ENCODE results near the gene TNS3. TPM values are rescaled to one million over a fixed set of nuclear protein-coding genes. Genes with fewer than 3 reads are reported as not detected.

The TNS3 gene
- polyA plus RNA-seq, 1 donor: 66.7 TPM

DNA sequence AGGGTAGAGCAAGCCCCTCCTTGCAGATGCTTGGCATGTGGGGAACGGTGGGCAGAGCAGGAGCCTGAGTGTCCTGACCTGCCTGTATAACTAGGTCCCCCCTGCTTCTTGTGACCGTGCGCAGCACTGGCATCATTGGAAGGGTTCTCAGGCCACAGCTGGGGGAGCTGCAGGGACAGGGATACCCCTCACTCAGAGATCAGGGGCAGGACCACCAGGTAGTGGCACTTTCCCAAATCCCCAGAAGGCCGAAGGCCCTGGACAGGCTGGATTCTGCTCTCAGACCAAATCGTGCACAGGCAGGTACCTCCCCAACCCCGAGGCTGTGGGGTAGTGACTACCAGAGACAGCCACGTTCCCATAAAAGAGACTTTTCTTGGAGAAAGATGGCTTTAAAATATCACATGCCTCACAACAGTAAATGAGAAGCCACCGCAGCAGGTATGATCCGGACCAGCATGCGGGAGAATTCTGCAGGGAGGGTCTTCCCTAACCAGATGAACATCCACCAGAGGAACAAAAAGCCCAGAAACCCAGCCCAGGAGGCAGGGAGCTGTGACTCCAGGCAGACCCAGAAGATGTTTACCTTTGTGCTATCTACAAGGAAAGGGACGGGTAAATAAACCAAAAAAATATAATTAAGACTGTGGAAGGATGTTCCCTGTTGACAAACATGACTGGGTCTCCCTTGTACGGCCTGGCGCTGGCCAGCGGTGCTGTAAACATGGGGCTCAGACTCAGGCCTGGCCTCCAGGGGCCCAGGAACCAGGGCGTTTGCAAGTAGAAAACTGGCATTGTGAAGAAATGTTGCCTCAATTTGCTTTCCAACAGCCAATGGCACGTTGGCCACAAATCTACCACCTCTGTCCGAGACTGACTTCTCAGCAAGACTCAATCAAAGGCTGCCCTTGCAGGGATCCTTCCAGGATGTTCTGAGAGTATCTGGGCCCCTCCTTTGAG, 180.0 kb downstream of the TNS3 start:
- peaks cover 82% of the 10 kb centered on the region for H3K36me3 ChIP-seq (ENCODE audit: control insufficient read depth, insufficient read depth, low read length)
- DNase-seq: no peak
- H3K9me3 ChIP-seq (ENCODE audit: control insufficient read depth, low read depth, low read length): no peaks in the 10 kb centered on the region
- H3K4me3 ChIP-seq (ENCODE audit: low read length): no peak overlapping the region
- no CpG with 5 or more reads among the region's 17 CpGs for WGBS (ENCODE audit: insufficient coverage, low lambda C conversion rate)
- peaks cover 13% of the 10 kb centered on the region for H3K4me1 ChIP-seq (ENCODE audit: control insufficient read depth, insufficient read depth, low read length)
- H3K27ac ChIP-seq (ENCODE audit: low read length): no peak overlapping the region
- H3K27me3 ChIP-seq (ENCODE audit: control insufficient read depth, insufficient read depth, low read length): no peaks in the 10 kb centered on the region

DNA sequence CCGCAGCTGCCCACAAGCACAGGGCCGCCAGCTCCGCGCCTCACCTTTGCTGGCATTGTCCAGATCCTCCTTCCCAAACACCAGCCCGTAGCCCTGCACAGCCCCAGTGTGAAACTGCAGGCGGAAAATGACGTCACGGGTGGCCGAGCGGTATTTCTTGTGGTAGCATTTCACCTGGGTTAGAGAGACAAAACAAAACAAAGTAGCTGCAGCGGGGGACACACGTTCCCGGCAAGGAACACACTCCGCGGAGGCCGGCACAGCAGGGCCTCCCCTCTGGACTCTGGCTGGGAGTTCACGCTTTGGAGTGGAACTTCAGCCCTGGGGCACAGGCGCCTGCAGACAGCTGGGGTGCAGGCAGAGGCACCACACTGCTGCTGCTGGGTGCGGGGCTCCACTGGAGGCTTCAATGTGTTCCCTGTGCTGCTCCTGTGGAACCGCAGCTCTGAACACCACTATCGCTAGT, 181.1 kb downstream of the TNS3 start:
- H3K36me3 ChIP-seq (ENCODE audit: control insufficient read depth, insufficient read depth, low read length): peaks cover 83% of the 10 kb centered on the region
- no peak overlapping the region for H3K4me3 ChIP-seq (ENCODE audit: low read length)
- no peak for DNase-seq
- WGBS (ENCODE audit: insufficient coverage, low lambda C conversion rate): 80% methylated on average over 1 of the region's 21 CpGs
- no peaks in the 10 kb centered on the region for H3K27me3 ChIP-seq (ENCODE audit: control insufficient read depth, insufficient read depth, low read length)
- no peak overlapping the region for H3K27ac ChIP-seq (ENCODE audit: low read length)
- no peaks in the 10 kb centered on the region for H3K9me3 ChIP-seq (ENCODE audit: control insufficient read depth, low read depth, low read length)
- H3K4me1 ChIP-seq (ENCODE audit: control insufficient read depth, insufficient read depth, low read length): peaks cover 2% of the 10 kb centered on the region

DNA sequence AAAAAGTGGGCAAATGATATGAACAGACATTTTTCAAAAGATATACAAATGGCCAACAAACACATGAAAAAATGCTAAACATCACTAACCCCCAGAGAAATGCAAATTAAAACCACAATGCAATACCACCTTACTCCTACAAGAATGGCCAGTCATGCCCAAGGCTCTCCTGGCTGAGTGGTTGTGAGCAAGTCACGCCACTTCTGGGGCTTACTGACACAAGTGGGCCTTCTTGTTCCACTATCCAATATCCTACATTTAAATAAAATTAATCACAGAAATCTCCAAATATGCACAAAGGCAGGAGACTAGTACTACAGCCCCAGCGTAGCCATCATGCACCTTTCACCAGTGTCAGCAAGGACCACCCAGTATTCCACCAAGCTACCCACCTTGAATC, 181.9 kb downstream of the TNS3 start:
- H3K9me3 ChIP-seq (ENCODE audit: control insufficient read depth, low read depth, low read length): no peaks in the 10 kb centered on the region
- H3K4me1 ChIP-seq (ENCODE audit: control insufficient read depth, insufficient read depth, low read length): no peaks in the 10 kb centered on the region
- no CpG with 5 or more reads among the region's 2 CpGs for WGBS (ENCODE audit: insufficient coverage, low lambda C conversion rate)
- DNase-seq: no peak
- no peak overlapping the region for H3K4me3 ChIP-seq (ENCODE audit: low read length)
- peaks cover 83% of the 10 kb centered on the region for H3K36me3 ChIP-seq (ENCODE audit: control insufficient read depth, insufficient read depth, low read length)
- no peaks in the 10 kb centered on the region for H3K27me3 ChIP-seq (ENCODE audit: control insufficient read depth, insufficient read depth, low read length)
- no peak overlapping the region for H3K27ac ChIP-seq (ENCODE audit: low read length)

DNA sequence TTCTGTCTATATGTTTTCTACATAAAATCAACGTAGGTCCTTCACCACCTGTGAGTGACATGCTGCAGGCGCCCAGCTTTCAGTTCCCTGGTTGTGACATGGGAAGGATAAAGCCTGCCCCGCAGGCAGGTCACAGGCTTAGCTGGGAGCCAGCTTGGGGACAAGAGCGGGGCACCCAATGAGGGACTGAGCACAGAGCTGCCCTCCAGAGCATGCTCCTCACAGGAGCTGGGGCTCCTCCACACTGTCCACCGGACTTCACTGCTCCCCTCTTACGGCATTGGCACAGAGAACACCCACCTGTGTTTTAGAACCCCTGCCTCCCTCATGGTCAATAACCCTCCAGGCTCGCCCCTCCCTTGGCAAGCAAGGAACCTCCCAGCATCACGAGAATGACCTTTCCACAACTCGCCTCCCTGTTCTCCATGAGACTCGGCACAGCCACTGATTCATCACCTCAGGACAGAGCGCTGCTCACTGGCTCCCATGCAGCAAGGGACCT, 187.1 kb downstream of the TNS3 start:
- no peak for DNase-seq
- Histone ChIP-seq H3K4me1 (ENCODE audit: control insufficient read depth, insufficient read depth, low read length) (no peaks in the 10 kb centered on the region), H3K9me3 (ENCODE audit: control insufficient read depth, low read depth, low read length) (no peaks in the 10 kb centered on the region), H3K27ac (ENCODE audit: low read length) (no peak overlapping the region), H3K4me3 (ENCODE audit: low read length) (no peak overlapping the region), H3K36me3 (ENCODE audit: control insufficient read depth, insufficient read depth, low read length) (peaks cover 87% of the 10 kb centered on the region), H3K27me3 (ENCODE audit: control insufficient read depth, insufficient read depth, low read length) (no peaks in the 10 kb centered on the region)
- WGBS (ENCODE audit: insufficient coverage, low lambda C conversion rate): no CpG with 5 or more reads among the region's 11 CpGs

DNA sequence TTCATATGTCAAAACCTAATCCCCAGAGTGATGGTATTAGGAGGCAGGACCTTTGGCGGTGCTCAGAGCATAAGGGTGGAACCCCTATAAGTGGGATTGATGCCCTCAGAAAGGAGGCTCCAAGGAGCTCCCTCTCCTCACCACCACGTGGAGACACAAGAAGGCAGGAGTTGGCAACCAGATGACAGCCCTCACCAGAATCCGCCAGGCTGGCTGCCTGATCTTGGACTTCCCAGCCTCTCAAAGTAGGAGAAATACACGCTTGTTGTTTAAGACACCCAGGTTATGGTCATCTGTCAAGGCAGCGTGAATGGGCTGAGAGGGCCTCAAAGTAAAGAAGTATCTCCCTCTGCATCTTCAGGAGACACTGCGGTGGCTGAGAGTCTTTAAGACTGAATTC, 187.7 kb downstream of the TNS3 start:
- no peak for DNase-seq
- no CpG with 5 or more reads among the region's 6 CpGs for WGBS (ENCODE audit: insufficient coverage, low lambda C conversion rate)
- peaks cover 88% of the 10 kb centered on the region for H3K36me3 ChIP-seq (ENCODE audit: control insufficient read depth, insufficient read depth, low read length)
- no peak overlapping the region for H3K27ac ChIP-seq (ENCODE audit: low read length)
- no peaks in the 10 kb centered on the region for H3K9me3 ChIP-seq (ENCODE audit: control insufficient read depth, low read depth, low read length)
- H3K4me1 ChIP-seq (ENCODE audit: control insufficient read depth, insufficient read depth, low read length): no peaks in the 10 kb centered on the region
- no peaks in the 10 kb centered on the region for H3K27me3 ChIP-seq (ENCODE audit: control insufficient read depth, insufficient read depth, low read length)
- no peak overlapping the region for H3K4me3 ChIP-seq (ENCODE audit: low read length)

DNA sequence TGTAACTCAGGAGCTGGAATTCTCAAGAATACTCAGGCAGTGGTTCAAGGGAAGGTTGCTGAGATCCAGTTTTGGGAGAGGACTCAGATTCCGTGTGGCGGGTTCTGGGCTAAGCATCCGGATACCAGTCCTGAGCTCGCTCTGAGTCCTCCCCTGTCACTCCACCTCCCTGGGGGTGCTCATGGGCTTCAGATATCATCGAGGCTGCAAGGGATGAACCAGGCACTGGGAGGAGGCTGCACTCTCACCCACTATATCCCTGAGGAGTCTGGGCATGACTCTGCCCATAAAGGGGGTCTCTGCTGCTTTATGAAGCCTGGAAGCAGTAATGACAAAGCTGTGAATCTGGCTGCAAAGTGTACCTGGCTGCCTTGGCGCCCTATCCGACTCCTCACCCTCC, 188.5 kb downstream of the TNS3 start:
- no peak for DNase-seq
- Histone ChIP-seq H3K27ac (ENCODE audit: low read length) (no peak overlapping the region), H3K4me1 (ENCODE audit: control insufficient read depth, insufficient read depth, low read length) (peaks cover 1% of the 10 kb centered on the region), H3K36me3 (ENCODE audit: control insufficient read depth, insufficient read depth, low read length) (peaks cover 84% of the 10 kb centered on the region), H3K27me3 (ENCODE audit: control insufficient read depth, insufficient read depth, low read length) (no peaks in the 10 kb centered on the region), H3K4me3 (ENCODE audit: low read length) (no peak overlapping the region), H3K9me3 (ENCODE audit: control insufficient read depth, low read depth, low read length) (no peaks in the 10 kb centered on the region)
- WGBS (ENCODE audit: insufficient coverage, low lambda C conversion rate): no CpG with 5 or more reads among the region's 7 CpGs

DNA sequence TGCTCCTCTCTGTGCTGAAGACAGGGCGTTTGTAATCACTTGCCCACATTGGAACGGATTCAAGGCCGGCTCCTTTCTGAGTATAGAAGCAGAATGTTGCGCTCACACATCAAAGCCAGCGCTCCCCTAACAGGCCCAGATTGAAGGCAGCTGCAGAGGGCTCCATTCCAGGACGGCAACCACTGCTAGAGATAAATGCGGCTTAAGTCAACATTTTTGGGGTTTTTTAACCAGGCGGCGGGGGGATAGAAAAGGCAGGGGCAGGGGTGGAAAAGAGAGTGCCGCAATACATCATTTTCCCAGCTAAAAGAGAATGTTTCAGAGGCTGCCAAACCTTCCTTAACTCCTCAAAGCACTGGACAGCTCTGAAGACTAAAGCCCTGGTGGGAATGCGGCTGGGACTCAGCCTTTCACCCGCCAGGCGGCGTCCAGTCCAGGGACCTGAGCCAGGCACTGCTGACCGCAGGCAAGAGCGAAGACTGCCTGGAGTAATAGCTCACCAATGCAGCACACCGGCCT, 189.6 kb downstream of the TNS3 start:
- Histone ChIP-seq H3K27me3 (ENCODE audit: control insufficient read depth, insufficient read depth, low read length) (no peaks in the 10 kb centered on the region), H3K4me1 (ENCODE audit: control insufficient read depth, insufficient read depth, low read length) (peaks cover 3% of the 10 kb centered on the region), H3K36me3 (ENCODE audit: control insufficient read depth, insufficient read depth, low read length) (peaks cover 93% of the 10 kb centered on the region), H3K4me3 (ENCODE audit: low read length) (no peak overlapping the region), H3K9me3 (ENCODE audit: control insufficient read depth, low read depth, low read length) (no peaks in the 10 kb centered on the region), H3K27ac (ENCODE audit: low read length) (no peak overlapping the region)
- no CpG with 5 or more reads among the region's 17 CpGs for WGBS (ENCODE audit: insufficient coverage, low lambda C conversion rate)
- DNase-seq: no peak

DNA sequence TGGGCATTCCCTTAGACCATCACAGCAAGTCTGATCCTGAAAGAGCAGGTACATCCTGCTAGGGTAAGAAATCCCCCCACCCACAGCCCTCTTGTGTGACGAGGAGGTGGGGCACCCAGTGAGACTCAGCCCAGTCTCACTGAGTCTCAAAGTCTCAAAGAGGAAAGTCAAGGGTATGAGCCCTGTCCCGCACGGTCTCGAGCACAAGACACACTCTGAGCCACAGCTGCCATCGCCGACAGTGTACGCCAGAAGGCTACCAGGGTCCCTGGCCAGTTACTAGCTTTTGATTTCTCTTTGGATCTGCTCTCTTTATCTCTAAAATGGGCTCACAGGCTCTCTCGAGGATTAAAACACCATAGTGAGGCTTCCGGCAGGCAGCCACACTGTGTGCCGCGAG, 190.2 kb downstream of the TNS3 start:
- DNase-seq: no peak
- H3K27ac ChIP-seq (ENCODE audit: low read length): no peak overlapping the region
- peaks cover 3% of the 10 kb centered on the region for H3K4me1 ChIP-seq (ENCODE audit: control insufficient read depth, insufficient read depth, low read length)
- H3K9me3 ChIP-seq (ENCODE audit: control insufficient read depth, low read depth, low read length): no peaks in the 10 kb centered on the region
- no CpG with 5 or more reads among the region's 11 CpGs for WGBS (ENCODE audit: insufficient coverage, low lambda C conversion rate)
- no peaks in the 10 kb centered on the region for H3K27me3 ChIP-seq (ENCODE audit: control insufficient read depth, insufficient read depth, low read length)
- no peak overlapping the region for H3K4me3 ChIP-seq (ENCODE audit: low read length)
- peaks cover 93% of the 10 kb centered on the region for H3K36me3 ChIP-seq (ENCODE audit: control insufficient read depth, insufficient read depth, low read length)

DNA sequence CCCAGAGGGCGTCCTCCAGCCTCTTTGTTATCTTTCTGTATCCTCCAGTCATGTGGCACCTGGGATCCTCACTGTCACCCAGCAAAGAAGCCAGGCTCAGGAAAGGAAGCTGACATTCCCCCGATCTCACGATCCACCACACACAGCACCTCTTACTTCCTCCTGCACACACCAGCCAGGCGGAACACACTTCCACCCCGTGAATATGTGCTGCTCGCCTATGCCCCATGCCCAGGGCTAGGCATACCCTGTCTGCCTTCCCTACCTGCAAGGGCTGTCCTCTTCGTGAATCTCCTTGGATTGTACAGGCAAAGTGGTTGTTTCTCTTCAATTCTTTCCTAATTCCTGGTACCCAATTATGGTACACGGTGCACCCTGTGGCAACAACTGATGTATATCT, 191.0 kb downstream of the TNS3 start:
- H3K9me3 ChIP-seq (ENCODE audit: control insufficient read depth, low read depth, low read length): no peaks in the 10 kb centered on the region
- DNase-seq: no peak
- peaks cover 11% of the 10 kb centered on the region for H3K4me1 ChIP-seq (ENCODE audit: control insufficient read depth, insufficient read depth, low read length)
- no peaks in the 10 kb centered on the region for H3K27me3 ChIP-seq (ENCODE audit: control insufficient read depth, insufficient read depth, low read length)
- H3K36me3 ChIP-seq (ENCODE audit: control insufficient read depth, insufficient read depth, low read length): peaks cover 91% of the 10 kb centered on the region
- H3K4me3 ChIP-seq (ENCODE audit: low read length): no peak overlapping the region
- 100% methylated on average over 2 of the region's 8 CpGs for WGBS (ENCODE audit: insufficient coverage, low lambda C conversion rate)
- no peak overlapping the region for H3K27ac ChIP-seq (ENCODE audit: low read length)

DNA sequence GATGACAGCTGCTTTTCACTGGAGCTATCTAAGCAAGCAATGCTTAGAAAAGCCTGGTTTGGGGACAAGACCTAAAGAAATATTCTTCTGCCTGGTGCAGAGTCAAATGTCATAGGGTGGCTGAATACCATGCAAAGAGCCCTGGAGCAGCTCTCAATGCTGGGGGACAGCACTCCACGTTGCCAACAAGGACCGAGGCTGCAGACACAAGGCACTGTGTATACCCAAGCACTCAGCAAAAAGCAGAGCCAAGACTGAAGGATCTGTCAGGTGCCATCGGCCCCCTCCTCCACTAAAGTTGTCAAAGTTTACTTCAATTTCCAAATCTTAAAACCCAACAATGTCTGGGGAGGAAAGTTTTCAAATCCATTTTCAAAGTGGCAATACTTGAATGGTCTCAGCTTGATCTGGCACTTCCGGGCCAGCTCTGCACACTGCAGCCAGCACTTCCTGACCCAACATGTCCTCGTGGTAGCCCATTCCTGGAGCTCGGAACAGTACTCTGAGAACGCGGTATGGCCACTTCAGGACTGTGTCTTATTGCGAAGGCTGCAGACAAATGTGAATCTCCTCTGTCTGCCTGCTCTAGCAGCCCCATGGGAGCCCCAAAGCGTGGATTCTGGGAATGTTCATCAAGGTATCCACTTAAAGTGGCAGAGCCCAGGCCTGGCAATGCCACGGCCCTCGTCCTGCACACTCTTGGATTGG, 191.8 kb downstream of the TNS3 start:
- Histone ChIP-seq H3K9me3 (ENCODE audit: control insufficient read depth, low read depth, low read length) (no peaks in the 10 kb centered on the region), H3K27ac (ENCODE audit: low read length) (no peak overlapping the region), H3K36me3 (ENCODE audit: control insufficient read depth, insufficient read depth, low read length) (peaks cover 83% of the 10 kb centered on the region), H3K27me3 (ENCODE audit: control insufficient read depth, insufficient read depth, low read length) (no peaks in the 10 kb centered on the region), H3K4me3 (ENCODE audit: low read length) (no peak overlapping the region), H3K4me1 (ENCODE audit: control insufficient read depth, insufficient read depth, low read length) (peaks cover 14% of the 10 kb centered on the region)
- no CpG with 5 or more reads among the region's 12 CpGs for WGBS (ENCODE audit: insufficient coverage, low lambda C conversion rate)
- no peak for DNase-seq

Data from large intestine (tissue), 3 donors.